Measurements from ENCODE around the gene MIB1. TPM values are rescaled to one million over a fixed set of nuclear protein-coding genes. Genes with fewer than 3 reads are reported as not detected.

The MIB1 gene
- total RNA-seq, 1 experiment from 2014 or later = 48.8 TPM

- H3K14ac ChIP-seq (ENCODE audit: insufficient read depth, low read length) = no peak overlapping the region
- H3K56ac ChIP-seq (ENCODE audit: insufficient read length, low read depth, low read length) = no peak overlapping the region
- no CpG with 5 or more reads among the region's 9 CpGs for WGBS (ENCODE audit: extremely low coverage, insufficient read length, low lambda C conversion rate)
- H2BK5ac ChIP-seq (ENCODE audit: insufficient read length, low read length) = no peak overlapping the region
- Mint-ChIP-seq H3K36me3 (ENCODE audit: insufficient read depth in 1 of 3, low read depth in 3 of 3) (peaks cover 44 to 81% (median 58%) of the 10 kb centered on the region in 3 experiments), H3K9me3 (peaks cover 14 to 19% of the 10 kb centered on the region in 2 experiments), H3K27ac (no peak overlapping the region; a peak in 1 of 7 replicates), H3K27me3 (ENCODE audit: low read depth) (no peaks in the 10 kb centered on the region), H3K4me3 (no peak overlapping the region), H3K4me1 (no peaks in the 10 kb centered on the region; a peak in 1 of 4 replicates)
- no peak for DNase-seq
- no peak overlapping the region for H3K9ac ChIP-seq (ENCODE audit: extremely low read depth, insufficient read length, low read length)
- H3K4me1 ChIP-seq (ENCODE audit: insufficient read depth, low read length) = no peaks in the 10 kb centered on the region
- no peaks in the 10 kb centered on the region for H4K20me1 ChIP-seq (ENCODE audit: control insufficient read depth, insufficient read depth, insufficient read length)
- no peak overlapping the region for H2BK120ac ChIP-seq (ENCODE audit: low read depth, low read length, poor library complexity, severe bottlenecking)
- H3K4ac ChIP-seq (ENCODE audit: low read depth, low read length) = no peak overlapping the region
- H4K8ac ChIP-seq (replicated peaks; ENCODE audit: insufficient read length, low read depth, low read length) = no peak overlapping the region
- no peaks in the 10 kb centered on the region for H3K27me3 ChIP-seq (ENCODE audit: insufficient read depth, low read length)
- H2BK20ac ChIP-seq (ENCODE audit: low read depth, low read length, poor library complexity, severe bottlenecking) = no peak overlapping the region
- no peak overlapping the region for H4K91ac ChIP-seq (ENCODE audit: insufficient read length, low read depth, low read length)
- no peak overlapping the region for H3K18ac ChIP-seq (ENCODE audit: insufficient read length, low read depth, low read length)
- no peak overlapping the region for H3K27ac ChIP-seq (ENCODE audit: insufficient read length, low read depth, low read length)
- no peak overlapping the region for H3K4me2 ChIP-seq (ENCODE audit: insufficient read depth, insufficient read length, low read length)
- H2BK12ac ChIP-seq (ENCODE audit: insufficient read length, low read depth, low read length) = no peak overlapping the region
- no peak overlapping the region for H3K23ac ChIP-seq (ENCODE audit: insufficient read length, low read depth, low read length)
- H3T11ph ChIP-seq (ENCODE audit: low read length) = no peak overlapping the region
- H3K23me2 ChIP-seq (ENCODE audit: insufficient read length, low read depth, low read length, poor library complexity, severe bottlenecking) = no peaks in the 10 kb centered on the region
- no peak overlapping the region for H2AFZ ChIP-seq (ENCODE audit: low read length)
- no peaks in the 10 kb centered on the region for H3K79me2 ChIP-seq (ENCODE audit: insufficient read depth, low read length)
- H3K9me3 ChIP-seq (ENCODE audit: control insufficient read depth, low read depth, low read length) = no peaks in the 10 kb centered on the region
- H2BK15ac ChIP-seq (ENCODE audit: low read depth, low read length) = no peak overlapping the region
- H4K5ac ChIP-seq (ENCODE audit: insufficient read length, low read depth, low read length) = no peak overlapping the region
- H2AK5ac ChIP-seq (ENCODE audit: insufficient read length, low read length) = no peak overlapping the region
- no peaks in the 10 kb centered on the region for H3K79me1 ChIP-seq (ENCODE audit: insufficient read depth, low read depth, low read length, poor library complexity, severe bottlenecking)
- TF ChIP-seq CTCF (conservative IDR thresholded peaks at IDR 0.05) = 0 out of 3 replicates have a peak, but pooled peaks have one; percentile 16
Observed at GRCh38 chr18:21805771-21806366, 65.3 kb downstream of the MIB1 start.

Measured in H9 (cell line).